Measurements from ENCODE around the gene RSU1.
"Not testable (repeated sequence)": the region's sequence is repeated elsewhere in the genome, so short reads cannot be mapped to it uniquely, and the experiment has no call there.

The RSU1 gene

DNA sequence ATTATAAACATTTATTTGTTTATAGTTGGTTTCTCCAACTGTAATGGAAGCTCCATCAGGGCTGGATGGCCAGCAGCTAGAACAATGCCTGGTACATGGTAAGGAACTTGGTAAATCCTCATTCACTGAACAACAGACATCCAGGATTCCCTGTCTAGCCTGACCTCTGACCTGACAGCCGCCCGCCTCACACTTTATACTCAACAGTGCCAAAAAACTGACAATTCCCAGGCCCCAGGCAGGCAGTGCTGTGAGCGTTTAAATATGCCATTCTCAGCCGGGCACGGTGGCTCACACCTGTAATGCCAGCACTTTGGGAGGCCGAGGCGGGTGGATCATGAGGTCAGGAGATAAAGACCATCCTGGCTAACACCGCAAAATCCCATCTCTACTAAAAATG lies 55.9 kb downstream of the RSU1 start:
- Histone ChIP-seq H3K4me2 (ENCODE audit: insufficient read depth, low read length) (no peak overlapping the region), H3K4me3 (ENCODE audit: low read depth in 1 of 2, low read length in 2 of 2) (no peak overlapping the region), H3K36me3 (ENCODE audit: insufficient read depth, low read length) (peaks cover 7% of the 10 kb centered on the region), H3K4me1 (ENCODE audit: insufficient read depth, low read length) (no peaks in the 10 kb centered on the region), H3K27me3 (ENCODE audit: insufficient read depth, low read length, poor library complexity) (no peaks in the 10 kb centered on the region), H2AFZ (ENCODE audit: low read depth, low read length) (no peak overlapping the region), H4K20me1 (ENCODE audit: insufficient read depth, low read length) (no peaks in the 10 kb centered on the region), H3K79me2 (ENCODE audit: insufficient read depth, low read length) (no peaks in the 10 kb centered on the region), H3K9me3 (ENCODE audit: insufficient read depth, low read length, severe bottlenecking) (no peaks in the 10 kb centered on the region), H3K9ac (ENCODE audit: low read depth, low read length) (no peak overlapping the region), H3K27ac (ENCODE audit: low read length) (no peak overlapping the region)
- ATAC-seq (ENCODE audit: insufficient read depth, low read depth) = no peak
- TF ChIP-seq CTCF (IDR thresholded peaks at IDR 0.05; ENCODE audit: borderline replicate concordance, extremely low read depth, low read length, poor library complexity, severe bottlenecking) (no peak), EZH2 (IDR thresholded peaks at IDR 0.05; ENCODE audit: borderline replicate concordance, low read depth, low read length, severe bottlenecking) (no peak)
- no peak for DNase-seq

GRCh38 chr10:16756561-16757221 lies 60.5 kb downstream of the RSU1 start:
- Histone ChIP-seq H3K27ac (ENCODE audit: low read length) (no peak overlapping the region), H3K4me1 (ENCODE audit: insufficient read depth, low read length) (no peaks in the 10 kb centered on the region), H3K79me2 (ENCODE audit: insufficient read depth, low read length) (no peaks in the 10 kb centered on the region), H3K27me3 (ENCODE audit: insufficient read depth, low read length, poor library complexity) (no peaks in the 10 kb centered on the region), H3K9me3 (ENCODE audit: insufficient read depth, low read length, severe bottlenecking) (no peaks in the 10 kb centered on the region), H2AFZ (ENCODE audit: low read depth, low read length) (no peak overlapping the region), H4K20me1 (ENCODE audit: insufficient read depth, low read length) (no peaks in the 10 kb centered on the region), H3K4me2 (ENCODE audit: insufficient read depth, low read length) (no peak overlapping the region), H3K4me3 (ENCODE audit: low read depth in 1 of 2, low read length in 2 of 2) (no peak overlapping the region), H3K36me3 (ENCODE audit: insufficient read depth, low read length) (peaks cover 9% of the 10 kb centered on the region; the same call in 1 of the 2 replicates), H3K9ac (ENCODE audit: low read depth, low read length) (no peak overlapping the region)
- TF ChIP-seq EZH2 (IDR thresholded peaks at IDR 0.05; ENCODE audit: borderline replicate concordance, low read depth, low read length, severe bottlenecking) = no peak
- TF ChIP-seq CTCF (IDR thresholded peaks at IDR 0.05; ENCODE audit: borderline replicate concordance, extremely low read depth, low read length, poor library complexity, severe bottlenecking) = no peak
- DNase-seq (no peak), ATAC-seq (ENCODE audit: insufficient read depth, low read depth) (no peak)

GRCh38 chr10:16754765-16755164 lies 62.5 kb downstream of the RSU1 start:
- no peak overlapping the region for H3K27ac ChIP-seq (ENCODE audit: low read length)
- H3K9me3 ChIP-seq (ENCODE audit: insufficient read depth, low read length, severe bottlenecking) = no peaks in the 10 kb centered on the region
- no peak for TF ChIP-seq CTCF (IDR thresholded peaks at IDR 0.05; ENCODE audit: borderline replicate concordance, extremely low read depth, low read length, poor library complexity, severe bottlenecking)
- TF ChIP-seq EZH2 (IDR thresholded peaks at IDR 0.05; ENCODE audit: borderline replicate concordance, low read depth, low read length, severe bottlenecking) = no peak
- H4K20me1 ChIP-seq (ENCODE audit: insufficient read depth, low read length) = no peaks in the 10 kb centered on the region
- no peak overlapping the region for H2AFZ ChIP-seq (ENCODE audit: low read depth, low read length)
- ATAC-seq (ENCODE audit: insufficient read depth, low read depth) = no peak
- no peak overlapping the region for H3K4me2 ChIP-seq (ENCODE audit: insufficient read depth, low read length)
- H3K9ac ChIP-seq (ENCODE audit: low read depth, low read length) = no peak overlapping the region
- no peak for DNase-seq
- H3K36me3 ChIP-seq (ENCODE audit: insufficient read depth, low read length) = peaks cover 20% of the 10 kb centered on the region
- H3K27me3 ChIP-seq (ENCODE audit: insufficient read depth, low read length, poor library complexity) = no peaks in the 10 kb centered on the region
- H3K4me3 ChIP-seq (ENCODE audit: low read depth in 1 of 2, low read length in 2 of 2) = no peak overlapping the region
- no peaks in the 10 kb centered on the region for H3K79me2 ChIP-seq (ENCODE audit: insufficient read depth, low read length)
- no peaks in the 10 kb centered on the region for H3K4me1 ChIP-seq (ENCODE audit: insufficient read depth, low read length)

DNA sequence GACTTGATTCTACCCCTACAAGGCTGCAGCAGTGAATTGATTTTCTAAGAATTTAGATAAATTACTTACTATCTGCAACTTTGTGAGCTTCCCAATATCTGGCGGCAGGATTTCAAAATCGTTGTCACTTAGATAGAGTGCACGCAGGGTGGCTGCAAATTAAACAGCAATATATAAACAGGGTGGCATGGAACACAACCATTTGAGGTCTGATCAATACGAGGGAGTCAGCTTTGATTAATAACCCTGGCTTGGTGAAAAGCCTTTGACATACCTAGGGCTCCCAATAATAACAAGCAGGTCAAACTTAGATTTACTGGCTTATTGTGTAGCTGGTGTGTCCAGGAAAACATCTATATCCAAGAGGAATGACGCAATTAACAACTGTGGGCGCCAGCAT lies 64.4 kb downstream of the RSU1 start:
- H3K4me2 ChIP-seq (ENCODE audit: insufficient read depth, low read length); H2AFZ ChIP-seq (ENCODE audit: low read depth, low read length); H3K9ac ChIP-seq (ENCODE audit: low read depth, low read length); H3K27me3 ChIP-seq (ENCODE audit: insufficient read depth, low read length, poor library complexity); H4K20me1 ChIP-seq (ENCODE audit: insufficient read depth, low read length); DNase-seq; ATAC-seq (ENCODE audit: insufficient read depth, low read depth); H3K79me2 ChIP-seq (ENCODE audit: insufficient read depth, low read length); H3K4me1 ChIP-seq (ENCODE audit: insufficient read depth, low read length); H3K9me3 ChIP-seq (ENCODE audit: insufficient read depth, low read length, severe bottlenecking); H3K27ac ChIP-seq (ENCODE audit: low read length); H3K4me3 ChIP-seq (ENCODE audit: low read depth in 1 of 2, low read length in 2 of 2): not testable (repeated sequence)
- peaks cover 26% of the 10 kb centered on the region for H3K36me3 ChIP-seq (ENCODE audit: insufficient read depth, low read length)
